ENCODE measurements around the gene EPHA1.

Gene EPHA1

DNA sequence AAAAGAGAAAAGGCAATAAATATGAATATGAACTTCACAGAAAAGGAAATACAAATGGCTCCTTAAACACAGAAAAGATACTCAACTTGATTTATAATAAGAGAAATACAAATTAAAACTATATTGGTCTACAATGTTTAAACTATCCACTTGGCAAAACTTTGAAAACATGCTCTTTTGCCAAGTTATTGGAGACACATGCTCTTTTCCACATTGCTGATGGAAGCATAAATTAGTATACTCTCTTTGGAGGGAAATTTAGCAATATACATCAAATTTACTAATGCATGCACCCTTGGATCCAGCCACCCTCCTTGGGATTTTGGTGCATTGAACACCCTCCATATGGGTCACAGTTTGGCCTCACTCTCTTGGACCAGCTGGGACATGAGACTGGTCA is 42.5 kb upstream of the EPHA1 start:
- H3K36me3 ChIP-seq (ENCODE audit: insufficient read depth, low read length) = no peaks in the 10 kb centered on the region
- H3K4me3 ChIP-seq = no peak overlapping the region
- H3K9ac ChIP-seq (ENCODE audit: insufficient read length) = no peak overlapping the region
- no peak overlapping the region for H3K27ac ChIP-seq
- no peak for DNase-seq (ENCODE audit: low read depth, low spot score)
- no peaks in the 10 kb centered on the region for H3K9me3 ChIP-seq (ENCODE audit: low read depth, low read length)
- TF ChIP-seq EZH2 (IDR thresholded peaks at IDR 0.05) = no peak
- TF ChIP-seq FOXP2 (optimal IDR thresholded peaks at IDR 0.05; ENCODE audit: control extremely low read depth, extremely low read length, insufficient read depth) = no peak
- TF ChIP-seq POLR2AphosphoS5 (IDR thresholded peaks at IDR 0.05; ENCODE audit: borderline replicate concordance, low read depth, low read length) = no peak

DNA sequence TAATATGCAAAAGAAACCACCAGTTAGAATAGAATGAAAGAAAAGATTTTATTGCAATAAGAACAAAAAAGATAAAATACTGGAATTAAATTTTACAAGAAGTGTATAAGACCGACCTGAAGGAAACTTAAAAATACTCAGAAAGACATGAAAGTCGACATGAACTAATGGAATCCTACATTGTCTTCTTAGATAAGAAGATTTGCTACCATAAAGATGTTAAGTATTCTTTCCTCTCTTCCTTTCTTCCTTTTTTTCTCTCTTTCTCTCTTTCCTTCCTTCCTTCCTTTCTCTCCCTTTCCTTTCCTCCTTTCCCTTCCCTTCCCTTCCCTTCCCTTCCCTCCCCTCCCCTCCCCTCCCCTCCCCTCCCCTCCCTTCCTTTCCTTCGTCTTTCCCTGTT is 41.1 kb upstream of the EPHA1 start:
- Histone ChIP-seq H3K27ac (no peak overlapping the region), H3K9ac (ENCODE audit: insufficient read length) (no peak overlapping the region), H3K4me3 (no peak overlapping the region), H3K36me3 (ENCODE audit: insufficient read depth, low read length) (no peaks in the 10 kb centered on the region), H3K9me3 (ENCODE audit: low read depth, low read length) (no peaks in the 10 kb centered on the region)
- DNase-seq (ENCODE audit: low read depth, low spot score) = no peak
- TF ChIP-seq POLR2AphosphoS5 (IDR thresholded peaks at IDR 0.05; ENCODE audit: borderline replicate concordance, low read depth, low read length) (no peak), FOXP2 (optimal IDR thresholded peaks at IDR 0.05; ENCODE audit: control extremely low read depth, extremely low read length, insufficient read depth) (no peak), EZH2 (IDR thresholded peaks at IDR 0.05) (no peak)

DNA sequence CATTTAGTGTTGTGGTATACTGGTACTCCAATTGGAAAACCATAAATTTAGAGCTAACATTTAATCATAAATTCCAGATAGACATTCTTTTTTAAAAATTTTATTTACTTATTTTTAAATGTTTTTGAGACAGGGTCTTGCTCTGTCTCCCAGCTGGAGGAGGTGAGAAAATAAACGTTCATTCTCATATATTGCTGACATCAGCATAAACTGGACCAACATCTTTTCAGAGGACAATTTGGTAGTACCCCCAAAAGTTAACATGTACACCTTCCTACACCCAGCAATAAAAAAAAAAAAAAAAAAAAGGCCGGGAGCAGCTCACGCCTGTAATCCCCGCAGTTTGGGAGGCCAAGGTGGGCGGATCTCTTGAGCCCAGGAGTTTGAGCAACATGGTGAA is 39.8 kb upstream of the EPHA1 start:
- no peak overlapping the region for H3K9ac ChIP-seq (ENCODE audit: insufficient read length)
- no peak overlapping the region for H3K4me3 ChIP-seq
- TF ChIP-seq POLR2AphosphoS5 (IDR thresholded peaks at IDR 0.05; ENCODE audit: borderline replicate concordance, low read depth, low read length) = no peak
- TF ChIP-seq FOXP2 (optimal IDR thresholded peaks at IDR 0.05; ENCODE audit: control extremely low read depth, extremely low read length, insufficient read depth) = no peak
- TF ChIP-seq EZH2 (IDR thresholded peaks at IDR 0.05) = no peak
- H3K36me3 ChIP-seq (ENCODE audit: insufficient read depth, low read length) = no peaks in the 10 kb centered on the region
- DNase-seq (ENCODE audit: low read depth, low spot score) = no peak
- H3K9me3 ChIP-seq (ENCODE audit: low read depth, low read length) = no peaks in the 10 kb centered on the region
- H3K27ac ChIP-seq = no peak overlapping the region

DNA sequence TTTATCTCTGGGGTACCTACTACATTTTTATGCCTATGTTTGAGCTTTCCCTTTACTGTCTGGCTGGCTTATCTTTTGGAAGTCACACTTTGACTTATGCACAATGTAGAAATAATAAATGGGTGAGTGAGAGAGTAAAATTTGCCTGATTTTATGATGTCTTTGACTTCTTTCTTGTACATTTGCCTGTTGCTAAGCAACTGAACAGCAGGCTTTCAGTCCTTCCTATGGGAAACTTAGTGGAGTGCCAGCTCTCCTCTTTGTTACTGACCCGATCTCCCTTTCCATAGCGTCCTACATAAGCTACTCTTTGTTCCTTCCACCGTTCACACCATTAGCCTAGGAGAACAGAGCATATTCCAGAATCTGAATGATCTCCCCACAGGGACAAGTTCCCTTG is 38.8 kb upstream of the EPHA1 start:
- H3K4me3 ChIP-seq = no peak overlapping the region
- no peaks in the 10 kb centered on the region for H3K36me3 ChIP-seq (ENCODE audit: insufficient read depth, low read length)
- TF ChIP-seq POLR2AphosphoS5 (IDR thresholded peaks at IDR 0.05; ENCODE audit: borderline replicate concordance, low read depth, low read length) = no peak
- no peak for DNase-seq (ENCODE audit: low read depth, low spot score)
- H3K27ac ChIP-seq = no peak overlapping the region
- H3K9ac ChIP-seq (ENCODE audit: insufficient read length) = no peak overlapping the region
- no peaks in the 10 kb centered on the region for H3K9me3 ChIP-seq (ENCODE audit: low read depth, low read length)

DNA sequence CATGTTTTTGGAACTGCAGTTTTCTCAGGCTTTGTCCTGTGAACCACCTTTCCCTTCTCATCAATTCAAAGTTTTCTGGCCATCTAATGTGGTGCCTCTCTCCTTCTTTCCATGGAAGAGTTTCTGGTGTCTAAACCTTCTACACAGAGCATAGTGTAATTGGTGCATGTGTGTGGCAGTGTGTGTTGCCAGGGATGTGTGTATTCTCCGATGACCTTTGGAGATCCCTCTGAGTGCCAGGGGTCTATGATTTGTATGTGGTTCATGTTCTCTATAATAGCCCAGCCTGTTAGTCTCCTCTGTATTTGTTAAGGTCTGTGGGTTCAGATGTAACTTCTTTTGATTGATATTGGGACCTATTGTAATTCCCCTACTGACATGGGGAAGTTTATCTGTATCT is 36.1 kb upstream of the EPHA1 start:
- H3K27ac ChIP-seq = no peak overlapping the region
- no peak for DNase-seq (ENCODE audit: low read depth, low spot score)
- H3K9ac ChIP-seq (ENCODE audit: insufficient read length) = no peak overlapping the region
- no peaks in the 10 kb centered on the region for H3K9me3 ChIP-seq (ENCODE audit: low read depth, low read length)
- TF ChIP-seq FOXP2 (optimal IDR thresholded peaks at IDR 0.05; ENCODE audit: control extremely low read depth, extremely low read length, insufficient read depth) (no peak), EZH2 (IDR thresholded peaks at IDR 0.05) (no peak), POLR2AphosphoS5 (IDR thresholded peaks at IDR 0.05; ENCODE audit: borderline replicate concordance, low read depth, low read length) (no peak)
- no peak overlapping the region for H3K4me3 ChIP-seq
- no peaks in the 10 kb centered on the region for H3K36me3 ChIP-seq (ENCODE audit: insufficient read depth, low read length)

DNA sequence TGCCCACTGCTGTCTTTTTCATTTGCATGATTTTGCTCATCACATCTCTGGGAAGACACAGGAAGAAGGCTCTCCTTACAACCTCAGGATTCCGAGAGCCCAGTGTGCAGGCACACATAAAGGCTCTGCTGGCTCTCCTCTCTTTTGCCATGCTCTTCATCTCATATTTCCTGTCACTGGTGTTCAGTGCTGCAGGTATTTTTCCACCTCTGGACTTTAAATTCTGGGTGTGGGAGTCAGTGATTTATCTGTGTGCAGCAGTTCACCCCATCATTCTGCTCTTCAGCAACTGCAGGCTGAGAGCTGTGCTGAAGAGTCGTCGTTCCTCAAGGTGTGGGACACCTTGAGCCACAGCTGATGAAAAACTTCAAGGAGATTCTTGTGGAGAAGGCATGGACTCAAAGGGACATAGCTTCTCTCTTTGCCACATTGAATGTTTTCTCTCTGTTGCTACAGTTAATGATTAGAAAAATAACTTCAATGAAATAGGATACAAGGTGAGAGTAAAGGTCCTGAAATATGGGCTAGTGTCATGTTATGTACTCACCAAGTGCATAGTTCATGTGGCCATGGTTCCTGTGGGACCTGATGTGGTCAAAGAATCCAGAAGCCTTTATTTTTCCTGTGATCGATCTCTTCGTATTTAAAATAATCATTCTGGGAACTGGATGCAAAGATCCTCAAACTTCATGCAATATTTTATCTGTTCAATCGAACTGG is 35.6 kb upstream of the EPHA1 start:
- Histone ChIP-seq H3K9ac (ENCODE audit: insufficient read length) (no peak overlapping the region), H3K27ac (no peak overlapping the region), H3K9me3 (ENCODE audit: low read depth, low read length) (no peaks in the 10 kb centered on the region), H3K36me3 (ENCODE audit: insufficient read depth, low read length) (no peaks in the 10 kb centered on the region), H3K4me3 (no peak overlapping the region)
- no peak for DNase-seq (ENCODE audit: low read depth, low spot score)
- TF ChIP-seq FOXP2 (optimal IDR thresholded peaks at IDR 0.05; ENCODE audit: control extremely low read depth, extremely low read length, insufficient read depth) = no peak
- no peak for TF ChIP-seq POLR2AphosphoS5 (IDR thresholded peaks at IDR 0.05; ENCODE audit: borderline replicate concordance, low read depth, low read length)
- TF ChIP-seq EZH2 (IDR thresholded peaks at IDR 0.05) = no peak

DNA sequence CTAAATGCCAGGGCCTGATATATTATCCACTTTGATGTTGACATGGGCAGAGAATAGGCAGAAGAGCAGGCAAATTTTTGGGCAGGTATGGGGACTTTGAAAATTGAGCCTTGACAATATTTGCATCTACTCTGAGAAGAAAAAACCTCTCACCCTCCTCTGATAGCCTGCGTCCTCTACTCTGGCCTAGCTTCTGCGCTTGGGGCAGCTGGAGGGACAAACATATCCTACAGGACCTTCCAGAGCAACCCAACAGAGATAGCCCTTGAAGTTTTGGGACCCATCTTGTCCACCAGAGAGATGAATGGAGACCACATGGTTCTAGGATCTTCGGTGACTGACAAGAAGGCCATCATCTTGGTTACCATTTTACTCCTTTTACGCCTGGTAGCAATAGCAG is 34.5 kb upstream of the EPHA1 start, which contains the start of gene TAS2R60:
TAS2R60 (plus strand) TSS at position 301 of the 400 bp plus-strand sequence; CDS start at position 301, 0 bp downstream.
- Histone ChIP-seq H3K9ac (ENCODE audit: insufficient read length) (no peak within 1 kb of the TSS), H3K9me3 (ENCODE audit: low read depth, low read length) (no peaks in the 10 kb centered on the region), H3K4me3 (no peak within 1 kb of the TSS), H3K27ac (no peak within 1 kb of the TSS), H3K36me3 (ENCODE audit: insufficient read depth, low read length) (no peaks in the 10 kb centered on the region)
- TF ChIP-seq FOXP2 (optimal IDR thresholded peaks at IDR 0.05; ENCODE audit: control extremely low read depth, extremely low read length, insufficient read depth) (no peak), POLR2AphosphoS5 (IDR thresholded peaks at IDR 0.05; ENCODE audit: borderline replicate concordance, low read depth, low read length) (no peak)
- DNase-seq (ENCODE audit: low read depth, low spot score) = no peak

DNA sequence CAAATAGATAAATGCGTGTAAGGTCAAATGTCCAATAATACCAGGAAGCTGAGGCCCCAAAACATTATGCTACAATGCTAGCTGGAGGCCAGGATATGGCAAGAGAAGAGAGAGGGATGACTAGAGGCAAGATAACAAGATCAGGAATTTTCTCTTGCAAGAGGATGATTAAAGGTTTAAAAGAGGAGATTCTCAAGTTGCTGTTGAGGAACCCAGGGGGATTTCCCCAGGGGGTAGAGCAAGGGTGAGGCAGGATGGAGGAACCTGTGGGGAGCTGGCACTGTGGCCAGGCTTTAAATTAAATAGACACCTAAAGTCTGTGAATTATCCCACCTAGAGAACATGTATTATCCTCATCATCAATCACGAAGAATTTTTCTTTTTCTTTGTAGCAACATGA is 31.2 kb upstream of the EPHA1 start:
- TF ChIP-seq FOXP2 (optimal IDR thresholded peaks at IDR 0.05; ENCODE audit: control extremely low read depth, extremely low read length, insufficient read depth) (no peak), EZH2 (IDR thresholded peaks at IDR 0.05) (no peak), POLR2AphosphoS5 (IDR thresholded peaks at IDR 0.05; ENCODE audit: borderline replicate concordance, low read depth, low read length) (no peak)
- DNase-seq (ENCODE audit: low read depth, low spot score) = no peak

DNA sequence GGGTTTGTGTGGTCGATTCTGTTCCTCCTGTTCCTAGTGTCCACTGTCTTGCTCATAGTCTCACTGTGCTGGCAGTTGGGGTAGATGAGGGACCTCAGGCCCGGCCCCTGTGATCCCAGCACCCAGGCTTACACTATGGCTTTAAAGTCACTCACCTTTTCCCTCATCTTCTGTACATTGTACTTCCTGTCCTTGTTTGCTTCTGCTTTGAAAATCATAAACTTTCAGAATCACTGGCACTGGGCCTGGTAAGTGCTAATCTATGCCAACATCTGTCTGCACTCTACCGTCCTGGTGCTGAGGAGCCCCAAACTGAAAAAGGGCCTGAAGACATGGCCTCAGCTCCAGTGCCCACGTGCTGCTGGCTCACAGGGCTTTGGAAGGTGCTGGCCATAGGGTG is 28.9 kb upstream of the EPHA1 start:
- no peak for DNase-seq (ENCODE audit: low read depth, low spot score)
- no peak overlapping the region for H3K27ac ChIP-seq
- no peak overlapping the region for H3K9ac ChIP-seq (ENCODE audit: insufficient read length)
- no peak for TF ChIP-seq EZH2 (IDR thresholded peaks at IDR 0.05)
- no peak for TF ChIP-seq POLR2AphosphoS5 (IDR thresholded peaks at IDR 0.05; ENCODE audit: borderline replicate concordance, low read depth, low read length)
- TF ChIP-seq FOXP2 (optimal IDR thresholded peaks at IDR 0.05; ENCODE audit: control extremely low read depth, extremely low read length, insufficient read depth) = no peak
- no peak overlapping the region for H3K4me3 ChIP-seq
- H3K9me3 ChIP-seq (ENCODE audit: low read depth, low read length) = no peaks in the 10 kb centered on the region
- no peaks in the 10 kb centered on the region for H3K36me3 ChIP-seq (ENCODE audit: insufficient read depth, low read length)

More for the DNA sequence above, 31.2 kb upstream of the EPHA1 start:
- Histone ChIP-seq H3K9me3 (ENCODE audit: low read depth, low read length) (no peaks in the 10 kb centered on the region), H3K9ac (ENCODE audit: insufficient read length) (no peak overlapping the region), H3K4me3 (no peak overlapping the region), H3K27ac (no peak overlapping the region), H3K36me3 (ENCODE audit: insufficient read depth, low read length) (no peaks in the 10 kb centered on the region)
